Astrocyte of the hippocampus (primary cell): ENCODE data around the gene CCL26.

Source experiments
- DNase-seq: peaks from one replicate; pipeline ENCODE4 v3.0.0; 2011; ENCODE audit warnings: low read depth, low spot score

CCL26 gene

GRCh38 chr7:75772081-75773077 is at the start of gene CCL26:
TSS of gene CCL26 (minus strand) at chr7:75772211. CDS start at chr7:75772176, 35 bp downstream.
- peak; percentile 82 for DNase-seq

- no peak for DNase-seq
These were observed 48.7 kb upstream of the CCL26 start for GRCh38 chr7:75820688-75821087.

- no peak for DNase-seq
These were observed 47.7 kb upstream of the CCL26 start for GRCh38 chr7:75819711-75820110.

- no peak for DNase-seq
These were observed 46.5 kb upstream of the CCL26 start for GRCh38 chr7:75818472-75818871.

GRCh38 chr7:75817116-75817515 is 45.1 kb upstream of the CCL26 start:
- no peak for DNase-seq

- no peak for DNase-seq
These were observed 43.5 kb upstream of the CCL26 start for GRCh38 chr7:75815418-75816064.

- DNase-seq: peak; percentile 26
These were observed 42.5 kb upstream of the CCL26 start for GRCh38 chr7:75814407-75814947.

- no peak for DNase-seq
These were observed 41.8 kb upstream of the CCL26 start, which contains the start of gene CCL24 for GRCh38 chr7:75813781-75814236. TSS of gene CCL24 (minus strand) at chr7:75813806. CDS start at chr7:75813715, 91 bp downstream.

- DNase-seq: no peak
These were observed 41.1 kb upstream of the CCL26 start for GRCh38 chr7:75813084-75813483.

GRCh38 chr7:75811894-75812678 is 40.1 kb upstream of the CCL26 start:
- DNase-seq: no peak

GRCh38 chr7:75809396-75809795 is 37.4 kb upstream of the CCL26 start:
- DNase-seq: no peak

- no peak for DNase-seq
These were observed 36.1 kb upstream of the CCL26 start for GRCh38 chr7:75808106-75808505.

GRCh38 chr7:75807452-75807851 is 35.4 kb upstream of the CCL26 start:
- DNase-seq: no peak

GRCh38 chr7:75806560-75807307 is 34.7 kb upstream of the CCL26 start:
- DNase-seq: no peak

GRCh38 chr7:75804705-75805104 is 32.7 kb upstream of the CCL26 start:
- DNase-seq: no peak

- no peak for DNase-seq
These were observed 32.0 kb upstream of the CCL26 start for GRCh38 chr7:75804004-75804403.

- no peak for DNase-seq
These were observed 30.5 kb upstream of the CCL26 start for GRCh38 chr7:75802552-75802821.

- no peak for DNase-seq
These were observed 26.8 kb upstream of the CCL26 start for GRCh38 chr7:75798770-75799169.

- no peak for DNase-seq
These were observed 24.4 kb upstream of the CCL26 start for GRCh38 chr7:75796420-75796819.

- DNase-seq: no peak
These were observed 23.8 kb upstream of the CCL26 start for GRCh38 chr7:75795831-75796285.

- DNase-seq: no peak
These were observed 21.7 kb upstream of the CCL26 start for GRCh38 chr7:75793676-75794075.
